ENCODE measurements around the gene GNAI3. TPM values are rescaled to one million over a fixed set of nuclear protein-coding genes. Genes with fewer than 3 reads are reported as not detected.

GNAI3 gene
- total RNA-seq, 2 donors from 2014 or later, result 7.8 to 8.8 TPM

GRCh38 chr1:109609881-109610280, 61.5 kb downstream of the GNAI3 start:
- no peak for DNase-seq
- Mint-ChIP-seq H3K27me3 (no peaks in the 10 kb centered on the region), H3K4me3 (no peak overlapping the region), H3K4me1 (peaks cover 2% of the 10 kb centered on the region), H3K36me3 (ENCODE audit: low read depth) (no peaks in the 10 kb centered on the region), H3K27ac (peak overlapping the region; percentile 72)
- no peaks in the 10 kb centered on the region for H3K9me3 ChIP-seq (ENCODE audit: control insufficient read depth, low read length, poor library complexity, severe bottlenecking)
- no peak for ATAC-seq

DNA sequence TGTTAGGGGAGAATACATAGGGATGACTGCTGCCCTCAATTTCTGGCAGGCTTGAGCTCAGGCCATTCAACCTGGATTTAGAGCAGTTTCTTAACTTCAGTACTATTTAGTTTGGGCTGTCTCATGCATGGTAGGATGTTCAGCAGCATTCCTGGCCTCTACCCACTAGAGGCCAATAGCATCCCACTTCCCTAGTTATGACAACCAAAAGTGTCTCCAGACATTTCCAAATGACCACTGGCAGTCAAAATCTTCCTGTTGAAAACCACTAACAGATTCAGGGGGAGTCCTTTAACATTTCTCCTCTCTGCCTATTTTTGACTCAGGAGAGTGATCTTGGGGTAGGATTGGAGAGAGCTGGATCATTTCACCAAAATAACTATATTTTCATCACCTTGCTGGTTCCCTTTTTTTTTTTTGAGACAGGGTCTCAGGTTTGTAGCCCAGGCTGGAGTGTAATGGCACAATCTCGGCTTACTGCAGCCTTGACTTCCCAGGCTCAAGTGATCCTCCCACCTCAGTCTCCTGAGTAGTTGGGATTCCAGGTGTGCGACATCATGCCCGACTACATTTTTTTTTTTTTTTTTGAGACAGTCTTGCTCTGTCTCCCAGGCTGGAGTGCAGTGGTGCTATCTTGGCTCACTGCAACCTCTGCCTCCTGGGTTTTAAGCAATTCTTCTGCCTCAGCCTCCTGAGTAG, 62.3 kb downstream of the GNAI3 start:
- peaks cover 4% of the 10 kb centered on the region for H3K4me1 Mint-ChIP-seq

DNA sequence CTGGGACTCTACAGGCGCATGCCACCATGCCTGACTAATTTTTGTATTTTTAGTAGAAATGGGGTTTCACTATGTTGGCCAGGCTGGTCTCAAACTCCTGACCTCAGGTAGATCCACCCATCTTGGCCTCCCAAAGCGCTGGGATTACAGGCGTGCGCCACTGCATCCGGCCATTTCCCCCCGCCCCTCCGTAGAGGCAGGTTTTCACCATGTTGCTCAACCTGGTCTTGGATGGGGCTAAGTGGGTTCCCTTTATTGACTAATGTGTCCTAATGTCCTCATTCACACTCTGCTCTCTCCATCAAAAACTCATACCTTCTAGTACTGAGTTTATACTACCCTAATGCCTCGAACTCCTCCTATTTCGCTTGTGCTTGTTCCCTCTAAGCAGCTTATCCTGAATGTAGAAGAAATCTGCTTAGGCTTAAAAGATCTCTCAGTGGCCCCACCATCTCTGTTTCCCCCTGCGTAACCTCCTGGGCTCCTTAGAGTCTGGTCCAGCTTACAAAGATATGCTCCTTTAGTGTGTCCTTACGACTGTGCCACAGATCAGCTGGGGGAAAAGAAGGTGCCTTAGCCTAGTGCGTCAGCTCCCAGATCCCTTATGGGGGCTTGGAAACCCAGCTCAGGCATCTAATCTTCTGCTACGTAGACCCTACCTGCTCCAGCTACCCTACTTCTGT, 63.0 kb downstream of the GNAI3 start:
- Mint-ChIP-seq H3K27ac (no peak overlapping the region), H3K36me3 (ENCODE audit: low read depth) (no peaks in the 10 kb centered on the region), H3K27me3 (no peaks in the 10 kb centered on the region), H3K4me1 (peaks cover 11% of the 10 kb centered on the region), H3K4me3 (no peak overlapping the region)
- ATAC-seq (no peak), DNase-seq (no peak)
- no peaks in the 10 kb centered on the region for H3K9me3 ChIP-seq (ENCODE audit: control insufficient read depth, low read length, poor library complexity, severe bottlenecking)

More for the DNA sequence above, 62.3 kb downstream of the GNAI3 start:
- no peak for ATAC-seq
- Mint-ChIP-seq H3K27ac (peak overlapping the region; percentile 72), H3K4me3 (no peak overlapping the region), H3K36me3 (ENCODE audit: low read depth) (no peaks in the 10 kb centered on the region), H3K27me3 (no peaks in the 10 kb centered on the region)
- no peak for DNase-seq
- no peaks in the 10 kb centered on the region for H3K9me3 ChIP-seq (ENCODE audit: control insufficient read depth, low read length, poor library complexity, severe bottlenecking)

DNA sequence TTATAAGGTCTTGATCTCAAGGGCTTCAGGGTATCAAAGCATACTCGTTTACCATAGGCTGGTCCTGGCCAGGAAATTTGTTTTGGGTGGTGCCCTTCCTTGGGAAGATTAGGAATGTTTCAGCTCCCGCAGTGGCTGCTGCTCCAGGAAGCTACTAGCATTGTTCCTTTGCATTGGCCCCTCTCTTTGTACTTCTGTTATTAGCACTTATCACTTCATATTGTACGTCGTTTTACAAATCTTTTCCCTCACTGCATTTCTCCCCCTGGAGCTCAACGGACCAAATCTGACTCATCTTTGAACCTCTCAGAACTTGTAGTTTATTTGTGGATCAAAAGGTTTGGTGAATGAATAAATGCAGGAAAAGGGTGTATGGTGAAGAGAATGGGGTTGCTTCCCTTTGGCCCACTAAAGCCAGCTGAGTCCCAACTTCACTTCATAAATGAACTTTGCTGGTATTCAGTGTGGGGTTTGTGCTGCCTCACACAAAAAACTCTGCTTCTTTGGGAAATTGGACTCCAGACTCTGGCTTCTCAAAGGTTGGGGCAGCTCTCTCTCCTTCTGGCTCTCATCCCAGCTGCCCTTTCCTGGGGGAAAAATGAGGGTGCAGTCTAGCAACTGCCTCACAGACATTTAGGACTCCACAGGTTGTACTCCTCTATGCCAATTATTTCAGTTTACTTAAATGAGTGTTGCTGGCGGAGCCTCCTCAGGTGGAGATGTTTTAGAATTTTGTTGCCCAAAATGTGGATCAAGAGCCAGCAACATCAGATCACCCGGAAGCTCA, 65.1 kb downstream of the GNAI3 start:
- Mint-ChIP-seq H3K27me3 (no peaks in the 10 kb centered on the region), H3K36me3 (ENCODE audit: low read depth) (no peaks in the 10 kb centered on the region), H3K27ac (no peak overlapping the region), H3K4me1 (peaks cover 27% of the 10 kb centered on the region), H3K4me3 (no peak overlapping the region)
- ATAC-seq, result no peak
- no peak for DNase-seq
- H3K9me3 ChIP-seq (ENCODE audit: control insufficient read depth, low read length, poor library complexity, severe bottlenecking), result no peaks in the 10 kb centered on the region

- H3K4me3 Mint-ChIP-seq, result peak overlapping the region; percentile 66
- H3K36me3 Mint-ChIP-seq (ENCODE audit: low read depth), result peaks cover 2% of the 10 kb centered on the region
- H3K27ac Mint-ChIP-seq, result peak overlapping the region; percentile 96
- no peaks in the 10 kb centered on the region for H3K9me3 ChIP-seq (ENCODE audit: control insufficient read depth, low read length, poor library complexity, severe bottlenecking)
- no peaks in the 10 kb centered on the region for H3K27me3 Mint-ChIP-seq
- ATAC-seq (peak; percentile 46), DNase-seq (no peak)
- peaks cover 37% of the 10 kb centered on the region for H3K4me1 Mint-ChIP-seq
Measured at GRCh38 chr1:109615879-109616278, 67.5 kb downstream of the GNAI3 start.

GRCh38 chr1:109616391-109616790, 68.0 kb downstream of the GNAI3 start:
- Mint-ChIP-seq H3K36me3 (ENCODE audit: low read depth) (peaks cover 2% of the 10 kb centered on the region), H3K4me1 (peaks cover 38% of the 10 kb centered on the region), H3K4me3 (peak overlapping the region; percentile 66), H3K27me3 (no peaks in the 10 kb centered on the region), H3K27ac (peak overlapping the region; percentile 96)
- DNase-seq, result no peak
- H3K9me3 ChIP-seq (ENCODE audit: control insufficient read depth, low read length, poor library complexity, severe bottlenecking), result no peaks in the 10 kb centered on the region
- ATAC-seq, result no peak

- H3K4me1 Mint-ChIP-seq, result peaks cover 47% of the 10 kb centered on the region
- H3K27ac Mint-ChIP-seq, result peak overlapping the region; percentile 96
- no peaks in the 10 kb centered on the region for H3K27me3 Mint-ChIP-seq
- H3K9me3 ChIP-seq (ENCODE audit: control insufficient read depth, low read length, poor library complexity, severe bottlenecking), result no peaks in the 10 kb centered on the region
- H3K36me3 Mint-ChIP-seq (ENCODE audit: low read depth), result peaks cover 4% of the 10 kb centered on the region
- DNase-seq (no peak), ATAC-seq (no peak)
- peak overlapping the region; percentile 33 for H3K4me3 Mint-ChIP-seq
Measured at GRCh38 chr1:109617291-109617801, 68.9 kb downstream of the GNAI3 start.

GRCh38 chr1:109618661-109619575, 70.5 kb downstream of the GNAI3 start:
- peaks cover 59% of the 10 kb centered on the region for H3K4me1 Mint-ChIP-seq
- H3K27me3 Mint-ChIP-seq, result no peaks in the 10 kb centered on the region
- DNase-seq (no peak), ATAC-seq (no peak)
- peaks cover 4% of the 10 kb centered on the region for H3K36me3 Mint-ChIP-seq (ENCODE audit: low read depth)
- H3K4me3 Mint-ChIP-seq, result peak overlapping the region; percentile 99
- H3K9me3 ChIP-seq (ENCODE audit: control insufficient read depth, low read length, poor library complexity, severe bottlenecking), result no peaks in the 10 kb centered on the region
- H3K27ac Mint-ChIP-seq, result peak overlapping the region; percentile 98

- Mint-ChIP-seq H3K4me1 (peaks cover 67% of the 10 kb centered on the region), H3K27me3 (no peaks in the 10 kb centered on the region), H3K36me3 (ENCODE audit: low read depth) (peaks cover 4% of the 10 kb centered on the region), H3K4me3 (peak within 1 kb of the TSS; percentile 99), H3K27ac (peak within 1 kb of the TSS; percentile 98)
- ATAC-seq (peak; percentile 49), DNase-seq (peak; percentile 60 to 75 (median 71))
- H3K9me3 ChIP-seq (ENCODE audit: control insufficient read depth, low read length, poor library complexity, severe bottlenecking), result no peaks in the 10 kb centered on the region
Measured at GRCh38 chr1:109619576-109620400, 71.4 kb downstream of the GNAI3 start, which contains the start of the genes AMPD2 and GNAT2. Gene AMPD2, plus strand, starts transcription at chr1:109619837. Its CDS starts 1,339 bp downstream, at chr1:109621176. Gene GNAT2, minus strand, starts transcription at chr1:109619616. Its CDS starts 6,746 bp downstream, at chr1:109612870.

GRCh38 chr1:109620401-109620791, 72.0 kb downstream of the GNAI3 start:
- Mint-ChIP-seq H3K36me3 (ENCODE audit: low read depth) (peaks cover 4% of the 10 kb centered on the region), H3K27ac (peak overlapping the region; percentile 98), H3K4me3 (peak overlapping the region; percentile 99), H3K27me3 (no peaks in the 10 kb centered on the region), H3K4me1 (peaks cover 69% of the 10 kb centered on the region)
- DNase-seq (no peak), ATAC-seq (peak; percentile 0)
- H3K9me3 ChIP-seq (ENCODE audit: control insufficient read depth, low read length, poor library complexity, severe bottlenecking), result no peaks in the 10 kb centered on the region

- no peaks in the 10 kb centered on the region for H3K9me3 ChIP-seq (ENCODE audit: control insufficient read depth, low read length, poor library complexity, severe bottlenecking)
- H3K4me1 Mint-ChIP-seq, result peaks cover 71% of the 10 kb centered on the region
- ATAC-seq, result peak; percentile 86
Measured at GRCh38 chr1:109620841-109621286, 72.4 kb downstream of the GNAI3 start.

More at GRCh38 chr1:109620841-109621286, 72.4 kb downstream of the GNAI3 start:
- peak; percentile 97 to 98 (median 97) for DNase-seq
- Mint-ChIP-seq H3K36me3 (ENCODE audit: low read depth) (peaks cover 4% of the 10 kb centered on the region), H3K4me3 (peak overlapping the region; percentile 99), H3K27me3 (no peaks in the 10 kb centered on the region), H3K27ac (peak overlapping the region; percentile 98)
